HEK293 (cell line): ENCODE measurements around the gene HRAS.

Source experiments
- CTCF ChIP-seq: fragments of 450-650 bp; formaldehyde crosslinking; IDR thresholded peaks from 2 replicates; pipeline ENCODE4 v1.5.1; 2016; ENCODE audit warnings: missing biosample characterization, missing genetic modification characterization
- SCRT1 ChIP-seq: fragments of 450-650 bp; formaldehyde crosslinking; IDR thresholded peaks from 2 replicates; pipeline ENCODE4 v1.5.1; 2016; ENCODE audit warnings: missing biosample characterization, missing genetic modification characterization, borderline replicate concordance
- WT1 ChIP-seq: fragments of 450-650 bp; formaldehyde crosslinking; IDR thresholded peaks from 2 replicates; pipeline ENCODE4 v1.5.1; 2016; ENCODE audit warnings: missing biosample characterization, missing genetic modification characterization
- ZFP69B ChIP-seq: fragments of 450-650 bp; formaldehyde crosslinking; IDR thresholded peaks from 2 replicates; pipeline ENCODE4 v1.5.1; 2016; ENCODE audit warnings: missing biosample characterization, missing genetic modification characterization
- ZNF549 ChIP-seq: fragments of 450-650 bp; IDR thresholded peaks from 2 replicates; pipeline ENCODE4 v1.5.1; 2018; ENCODE audit warnings: missing biosample characterization, missing genetic modification characterization, mild to moderate bottlenecking, inconsistent platforms, moderate library complexity
- ZNF830 ChIP-seq: fragments of 450-650 bp; IDR thresholded peaks from 2 replicates; pipeline ENCODE4 v1.5.0; 2018; ENCODE audit warnings: missing biosample characterization, missing genetic modification characterization, low read depth, mild to moderate bottlenecking, moderate library complexity

GRCh38 chr11:521177-521688 lies 14.1 kb downstream of the HRAS start:
- TF ChIP-seq ZNF830 (tag by site-specific recombination) (no peak), ZNF549 (no peak), SCRT1 (tag by site-specific recombination) (no peak), CTCF (tag by site-specific recombination) (no peak), ZFP69B (tag by site-specific recombination) (no peak), WT1 (tag by site-specific recombination) (no peak)
